ENCODE results near the gene ARHGAP20.

ARHGAP20 gene

DNA sequence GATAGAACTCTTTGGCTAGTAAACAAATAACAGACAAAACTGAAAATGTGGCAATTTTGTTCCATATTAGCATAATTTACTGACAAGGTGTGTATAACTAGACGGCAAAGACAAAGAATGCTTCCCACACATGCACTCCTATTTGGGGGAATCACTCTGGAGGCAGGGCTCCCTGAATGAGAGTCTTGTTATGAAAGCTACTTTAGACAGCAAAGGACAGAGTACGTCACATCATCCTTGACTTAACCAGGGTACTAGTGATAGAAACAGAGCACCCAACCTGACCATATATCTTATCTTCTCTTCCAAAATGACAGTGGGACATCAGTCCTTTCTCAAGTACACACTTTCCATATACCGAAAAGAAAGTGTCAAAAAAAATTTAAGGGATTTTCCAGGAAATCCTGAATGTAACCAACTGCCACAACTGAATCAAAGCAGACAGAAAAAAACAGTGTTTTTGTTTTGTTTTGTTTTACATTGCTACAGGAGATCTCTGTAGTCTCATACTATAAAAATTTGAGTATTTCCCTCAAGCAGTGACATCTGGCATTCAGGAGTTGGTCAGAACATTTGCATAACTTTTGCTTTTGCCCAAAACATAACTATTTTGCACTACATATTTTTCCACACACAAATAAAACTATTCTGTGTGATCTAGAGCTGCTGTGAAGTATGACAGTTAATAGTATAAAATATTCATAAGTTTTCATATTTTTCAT, 98.9 kb downstream of the ARHGAP20 start:
- DNase-seq (ENCODE audit: low read depth in 1 of 2, low spot score in 1 of 2) = no peak

DNA sequence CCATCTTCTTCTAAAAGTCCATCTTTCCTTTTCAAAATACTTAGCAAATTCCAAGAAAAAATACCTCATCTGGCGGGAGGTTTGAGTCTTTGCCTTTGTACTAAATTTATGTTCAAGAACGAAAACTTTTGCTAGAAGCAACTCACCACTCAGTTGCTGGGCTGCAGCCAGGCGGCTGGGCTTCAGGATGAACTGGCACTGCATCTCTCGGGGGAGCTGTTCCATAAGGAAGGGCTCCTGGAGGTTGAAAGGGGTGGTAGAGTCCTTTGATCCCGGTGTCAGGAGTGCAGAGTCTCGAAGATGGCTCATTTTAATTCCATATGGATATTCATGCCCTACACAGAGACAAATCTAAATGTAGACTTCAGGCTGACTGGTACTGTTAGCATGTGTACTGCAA, 105.8 kb downstream of the ARHGAP20 start:
- no peak for DNase-seq (ENCODE audit: low read depth in 1 of 2, low spot score in 1 of 2)

DNA sequence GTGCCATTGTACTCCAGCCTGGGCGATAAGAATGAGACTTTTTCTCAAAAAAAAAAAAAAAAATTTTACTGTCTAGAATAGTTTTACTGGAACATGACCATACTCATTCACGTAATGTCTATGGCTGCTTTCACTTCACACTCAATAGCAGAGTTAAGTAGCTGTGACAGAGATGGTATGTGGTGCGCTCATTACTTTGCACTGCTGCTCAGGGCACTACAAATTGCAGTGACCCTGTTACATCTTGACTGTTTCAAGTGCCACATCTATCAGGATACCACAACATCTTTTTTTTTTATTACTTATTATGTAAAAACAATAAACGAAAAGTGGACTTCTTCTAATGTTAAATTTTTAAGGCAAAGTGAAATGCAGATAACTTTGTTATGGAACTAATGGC, 110.3 kb downstream of the ARHGAP20 start:
- no peak for DNase-seq (ENCODE audit: low read depth in 1 of 2, low spot score in 1 of 2)

DNA sequence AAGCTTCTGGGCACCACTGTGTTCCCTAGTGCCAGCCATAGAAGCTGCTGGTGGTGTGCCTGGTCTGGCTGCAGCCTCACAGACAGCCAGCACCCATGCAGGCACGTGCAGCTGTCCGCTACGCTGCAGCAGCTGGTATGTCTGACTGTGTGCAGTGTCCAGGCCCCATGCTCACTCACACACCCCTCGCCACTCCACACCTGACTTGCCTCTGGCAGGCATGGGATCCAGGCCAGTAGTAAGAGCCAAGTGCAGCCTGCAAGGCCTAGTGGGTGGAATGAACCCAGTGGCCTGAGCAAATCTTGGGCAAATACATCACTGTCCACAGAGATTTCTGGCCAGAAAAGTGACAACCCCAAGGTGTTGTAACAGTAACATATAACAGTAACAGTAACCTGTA, 111.9 kb downstream of the ARHGAP20 start:
- no peak for DNase-seq (ENCODE audit: low read depth in 1 of 2, low spot score in 1 of 2)

DNA sequence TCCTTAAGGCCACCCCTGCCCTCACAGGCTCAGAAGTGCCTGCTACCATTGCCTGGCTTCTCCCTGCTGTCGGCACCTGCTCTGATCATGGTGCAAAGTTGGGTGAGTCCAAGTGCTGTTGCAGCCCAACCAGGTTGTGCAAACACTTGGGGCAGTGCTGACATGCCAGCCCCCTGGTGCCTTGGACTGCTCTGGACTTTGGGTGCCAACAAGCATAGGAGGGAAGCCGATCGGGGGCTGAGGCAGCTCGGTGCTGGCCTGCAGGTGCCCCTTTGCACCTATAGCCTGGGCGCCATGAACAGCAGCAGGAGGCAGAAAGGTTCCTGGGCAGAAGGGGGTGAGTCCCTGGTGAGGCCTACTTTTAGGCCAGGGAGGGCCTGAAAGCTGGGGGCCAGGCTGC, 113.0 kb downstream of the ARHGAP20 start:
- DNase-seq (ENCODE audit: low read depth in 1 of 2, low spot score in 1 of 2) = no peak

DNA sequence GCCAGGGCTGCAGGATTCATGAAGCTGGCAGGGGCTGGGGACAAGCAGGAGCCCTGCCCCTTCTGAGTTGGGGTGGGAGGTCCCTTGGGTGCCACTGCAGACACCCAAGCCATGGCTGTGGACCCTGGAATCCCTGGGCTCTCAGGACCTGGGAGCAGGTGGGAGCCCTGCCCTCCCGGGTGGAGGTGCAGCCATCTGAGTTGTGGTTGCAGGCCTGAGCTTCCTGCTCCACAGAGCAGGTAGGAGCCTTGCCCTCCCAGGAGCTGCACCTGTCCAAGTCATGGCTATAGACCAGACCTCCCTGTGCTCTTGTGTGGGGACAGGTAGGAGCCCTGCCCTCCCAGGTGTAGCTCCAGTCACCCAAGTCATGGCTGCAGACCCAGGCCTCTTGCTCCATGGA, 113.5 kb downstream of the ARHGAP20 start:
- DNase-seq (ENCODE audit: low read depth in 1 of 2, low spot score in 1 of 2) = no peak

DNA sequence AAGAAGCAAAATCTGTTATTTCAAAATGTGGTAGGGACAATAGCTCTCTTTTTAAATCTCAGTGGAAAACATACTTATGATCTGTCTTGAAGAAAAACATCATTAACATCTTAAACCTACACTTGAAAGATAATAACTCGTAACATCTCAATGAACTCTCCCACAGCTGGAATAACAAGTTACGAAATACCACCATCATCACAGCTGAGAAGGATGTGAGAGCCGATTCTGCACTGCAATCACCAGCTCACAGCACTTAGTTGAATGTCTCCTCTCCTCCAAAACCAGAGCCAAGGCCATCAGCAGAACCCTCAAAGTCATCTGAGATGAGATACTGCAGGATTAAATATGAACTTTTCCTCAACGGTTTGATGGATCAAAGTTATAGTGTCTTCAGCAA, 124.3 kb downstream of the ARHGAP20 start:
- DNase-seq (ENCODE audit: low read depth in 1 of 2, low spot score in 1 of 2) = no peak

DNA sequence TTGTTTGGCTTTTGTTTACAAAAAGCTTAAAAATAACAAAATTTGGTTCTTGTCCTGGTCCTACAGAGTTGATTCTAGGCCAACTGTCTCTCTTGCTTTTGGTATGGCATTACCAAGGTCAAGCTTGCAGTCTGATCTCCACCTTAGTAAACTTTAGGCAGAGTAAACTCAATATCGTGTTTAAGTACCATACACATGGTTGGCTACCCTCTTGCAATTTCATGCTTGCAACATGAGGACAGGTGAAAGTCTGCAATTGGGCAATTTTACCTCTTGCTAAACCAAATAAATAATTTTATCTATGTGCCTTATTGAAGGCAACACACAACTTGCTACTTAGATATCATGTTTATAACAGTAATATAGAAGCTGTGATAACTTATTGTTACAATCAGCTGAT, 125.1 kb downstream of the ARHGAP20 start:
- no peak for DNase-seq (ENCODE audit: low read depth in 1 of 2, low spot score in 1 of 2)

DNA sequence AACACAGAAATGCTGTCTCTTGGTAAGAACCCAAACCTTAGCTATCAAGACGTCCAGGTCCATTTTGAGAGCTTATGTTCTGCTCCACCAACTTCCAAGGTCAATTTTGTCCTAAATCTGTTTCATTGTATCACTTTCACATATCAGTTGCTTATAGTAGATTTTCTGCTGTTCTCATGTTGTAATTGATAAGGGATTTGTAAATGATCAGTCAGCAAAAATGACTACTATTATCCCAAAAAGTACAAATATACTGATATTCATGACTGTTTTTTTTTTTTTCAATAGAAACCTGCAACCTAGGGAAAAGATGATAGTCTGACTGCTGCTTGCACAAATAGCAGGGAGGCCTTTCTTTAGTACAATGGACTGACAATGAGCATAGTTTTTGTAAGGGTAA, 128.1 kb downstream of the ARHGAP20 start:
- no peak for DNase-seq (ENCODE audit: low read depth in 1 of 2, low spot score in 1 of 2)

DNA sequence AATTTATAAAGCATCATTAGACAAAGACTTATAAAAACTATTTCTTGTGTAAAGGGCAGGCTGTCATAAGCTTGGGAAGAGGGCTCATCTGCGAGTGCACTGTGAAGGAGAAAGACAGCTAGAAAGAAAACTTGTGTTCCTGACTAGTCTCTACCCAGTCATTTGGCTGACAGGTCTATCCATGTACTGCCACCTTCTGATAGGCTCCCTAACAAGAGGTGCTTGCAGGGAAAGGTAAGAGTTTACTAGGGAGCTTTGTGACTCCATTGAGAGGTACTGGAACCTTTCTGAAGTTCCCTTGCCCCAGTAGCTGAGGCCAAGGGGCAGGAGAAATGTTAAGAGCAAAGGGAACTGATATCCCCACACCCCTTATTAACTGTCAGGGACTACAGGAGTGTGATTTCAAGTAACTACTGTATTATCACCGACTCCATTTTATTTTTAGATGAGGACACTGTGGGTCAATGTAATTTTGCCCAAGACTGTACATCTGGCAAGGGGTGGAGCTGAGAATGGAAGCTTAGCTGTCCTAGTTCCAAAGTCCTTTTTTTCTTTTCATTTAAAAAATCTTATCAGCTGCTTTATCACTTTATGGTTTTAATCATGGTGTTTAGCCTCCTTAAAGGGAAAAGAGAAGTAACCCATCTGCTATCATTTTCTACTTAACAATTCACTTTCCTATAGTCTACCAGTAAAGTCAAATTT, 129.4 kb downstream of the ARHGAP20 start:
- no peak for DNase-seq (ENCODE audit: low read depth in 1 of 2, low spot score in 1 of 2)

DNA sequence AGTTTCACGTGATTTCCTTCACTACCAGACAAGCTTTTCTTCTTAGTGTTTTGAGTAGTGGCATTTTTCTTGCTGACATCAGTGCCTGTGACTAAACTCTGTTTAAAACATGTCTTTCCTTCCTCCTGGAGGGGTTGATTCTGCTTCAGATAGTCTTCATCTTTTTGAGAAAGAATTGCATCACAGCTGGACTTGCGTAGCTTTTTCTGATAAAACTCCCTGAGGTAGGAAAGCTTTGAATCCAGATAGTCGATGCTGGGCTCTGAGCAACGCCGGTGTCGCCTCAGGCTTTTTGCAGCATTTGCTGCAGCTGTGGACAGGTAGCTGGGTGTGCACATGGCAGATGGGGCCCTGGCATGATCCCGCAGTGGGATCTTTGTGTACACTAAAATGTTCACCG, 131.7 kb downstream of the ARHGAP20 start:
- DNase-seq (ENCODE audit: low read depth in 1 of 2, low spot score in 1 of 2) = no peak

DNA sequence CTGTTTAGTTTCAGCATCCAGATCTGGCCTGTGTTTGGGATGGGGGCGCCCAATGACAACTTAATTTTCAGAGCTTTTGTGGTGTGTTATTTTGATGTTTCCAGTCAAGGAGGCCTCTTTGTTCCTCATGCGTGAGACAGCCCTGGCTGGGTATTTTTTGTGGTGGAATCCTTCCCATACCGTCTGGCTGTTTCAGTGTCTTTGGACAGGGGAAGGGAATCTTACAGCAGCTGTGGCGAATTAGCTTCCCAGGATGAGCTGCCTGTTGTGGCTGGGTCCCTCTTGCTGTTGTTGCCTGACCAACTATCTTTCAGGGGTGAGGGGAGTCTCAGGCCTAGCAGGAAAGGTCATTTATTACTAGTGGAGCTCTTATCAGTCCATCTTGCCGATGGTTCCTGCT, 138.8 kb downstream of the ARHGAP20 start:
- DNase-seq (ENCODE audit: low read depth in 1 of 2, low spot score in 1 of 2) = no peak

DNA sequence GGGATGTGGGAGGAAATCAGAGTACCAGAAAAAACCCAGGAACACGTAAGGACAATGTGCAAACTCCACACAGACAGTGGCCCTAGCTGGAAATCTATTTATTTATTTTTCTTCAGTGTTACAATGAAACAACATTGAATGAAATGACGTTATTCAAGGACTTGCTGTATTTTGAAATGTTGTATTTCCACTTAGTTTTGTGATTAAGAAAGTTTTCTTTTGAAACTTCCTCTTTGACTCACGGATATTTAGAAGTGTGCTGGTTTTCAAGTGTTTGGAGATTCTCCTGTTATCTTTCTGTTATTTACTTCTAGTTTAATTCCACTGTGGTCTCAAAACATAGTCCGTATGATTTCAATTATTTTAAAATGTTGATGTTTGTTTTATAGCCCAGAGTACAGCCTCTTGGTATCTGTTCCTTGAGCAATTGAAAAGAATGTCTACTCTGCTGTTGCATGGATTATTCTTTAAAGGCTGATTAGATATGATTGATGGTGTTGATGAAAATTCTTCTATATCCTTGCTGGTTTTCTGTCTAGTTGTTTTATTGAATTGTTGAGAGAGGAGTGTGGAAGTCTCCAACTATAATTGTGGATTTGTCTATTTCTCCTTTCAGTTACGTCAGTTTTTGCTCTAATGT, 141.0 kb downstream of the ARHGAP20 start:
- DNase-seq (ENCODE audit: low read depth in 1 of 2, low spot score in 1 of 2) = no peak

DNA sequence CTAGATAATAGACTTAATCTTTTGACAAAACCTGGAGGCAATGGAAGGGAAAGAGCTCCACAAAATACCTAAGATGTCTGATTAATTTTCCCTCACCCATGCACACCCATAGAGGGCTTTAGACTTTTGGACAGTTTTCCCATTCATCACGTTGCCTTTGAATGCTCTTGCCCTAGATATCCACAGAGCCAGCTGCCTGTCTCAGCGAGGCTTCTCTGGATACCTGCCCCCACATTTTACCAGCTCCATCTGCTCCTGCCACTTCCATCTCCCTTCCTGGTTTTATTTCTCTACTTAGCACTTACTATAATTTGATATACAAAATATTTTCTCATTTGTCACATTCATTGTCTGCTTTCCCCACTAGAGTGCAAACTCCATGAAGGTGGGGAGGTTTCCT, 145.7 kb downstream of the ARHGAP20 start:
- no peak for DNase-seq (ENCODE audit: low read depth in 1 of 2, low spot score in 1 of 2)

DNA sequence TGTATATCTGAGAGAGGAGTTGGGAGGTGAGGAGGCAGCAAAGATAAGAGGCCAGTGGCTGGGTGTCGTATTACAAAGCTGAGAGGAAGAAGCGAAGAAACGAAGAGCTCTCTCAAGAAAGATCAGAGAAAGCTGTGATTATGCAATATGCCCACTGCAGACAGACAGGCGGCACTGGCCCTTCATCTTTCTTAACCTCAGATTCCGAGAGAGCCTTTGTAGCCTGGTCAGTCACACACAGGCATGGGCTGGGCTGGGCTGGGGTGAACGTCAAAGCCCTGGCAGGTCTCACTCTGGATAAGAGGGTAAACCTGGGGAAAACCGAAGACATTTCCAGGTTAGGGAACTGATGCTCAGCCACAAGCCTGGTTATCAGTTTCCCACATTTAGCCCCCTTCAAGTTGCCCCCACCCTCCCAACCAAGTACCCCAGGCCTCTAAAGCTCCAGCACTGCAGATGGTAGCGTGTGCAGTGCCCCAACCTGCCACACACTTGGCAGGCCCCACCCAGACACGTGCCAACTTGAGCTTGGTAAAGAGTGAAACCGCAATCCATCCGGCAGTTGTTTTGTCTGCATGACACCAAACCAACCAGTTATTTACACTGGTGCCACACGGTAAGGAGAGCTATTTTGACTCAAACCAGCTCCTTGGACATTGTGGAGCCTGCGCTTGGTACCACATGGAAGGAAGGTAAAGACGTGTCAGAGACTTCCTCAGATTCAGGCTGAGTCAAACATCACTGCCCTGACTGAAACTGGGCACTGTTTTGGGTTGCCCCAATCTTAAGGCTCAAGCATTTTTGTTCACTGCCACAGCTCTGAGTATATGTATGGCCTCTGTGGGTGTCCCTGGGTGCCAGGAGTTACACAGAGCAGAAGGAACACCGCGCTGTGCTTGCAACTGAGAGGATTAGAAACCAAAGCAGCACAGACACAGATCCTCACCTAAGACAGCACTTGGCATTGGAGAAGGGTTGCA, 146.6 kb downstream of the ARHGAP20 start:
- no peak for DNase-seq (ENCODE audit: low read depth in 1 of 2, low spot score in 1 of 2)

DNA sequence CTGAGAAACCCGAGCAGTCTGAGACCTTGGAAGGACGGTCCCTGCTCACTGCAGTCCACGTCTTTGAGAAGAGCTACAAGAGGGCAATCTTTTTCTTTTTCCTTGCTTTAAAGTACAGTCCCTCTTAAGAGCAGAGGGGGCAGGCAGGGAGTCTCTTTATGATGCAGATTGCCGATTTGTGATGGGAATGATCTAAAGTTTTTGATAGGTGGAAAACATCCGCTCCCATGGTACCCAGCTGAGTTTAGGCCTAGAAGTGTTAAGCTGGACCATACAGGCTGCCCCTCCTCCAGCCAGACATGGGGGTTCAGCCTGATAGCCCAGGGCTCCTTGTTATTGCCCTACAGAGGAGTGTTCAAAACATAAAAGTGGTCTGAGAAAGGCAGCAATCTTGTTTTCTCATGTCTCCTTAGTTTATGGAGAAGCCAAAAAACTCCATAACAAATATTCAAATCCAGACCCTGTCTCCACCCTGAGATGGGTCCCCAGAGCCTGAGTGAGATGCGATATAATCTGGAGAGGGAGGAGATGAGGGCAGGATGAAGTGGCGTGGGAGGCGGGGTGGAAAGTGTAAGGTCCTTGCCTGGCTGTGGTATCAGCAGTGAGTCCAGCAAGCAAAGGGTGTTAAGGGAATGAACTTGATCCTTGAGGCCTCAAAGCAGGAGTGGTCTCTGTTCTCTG, 147.4 kb downstream of the ARHGAP20 start:
- no peak for DNase-seq (ENCODE audit: low read depth in 1 of 2, low spot score in 1 of 2)

DNA sequence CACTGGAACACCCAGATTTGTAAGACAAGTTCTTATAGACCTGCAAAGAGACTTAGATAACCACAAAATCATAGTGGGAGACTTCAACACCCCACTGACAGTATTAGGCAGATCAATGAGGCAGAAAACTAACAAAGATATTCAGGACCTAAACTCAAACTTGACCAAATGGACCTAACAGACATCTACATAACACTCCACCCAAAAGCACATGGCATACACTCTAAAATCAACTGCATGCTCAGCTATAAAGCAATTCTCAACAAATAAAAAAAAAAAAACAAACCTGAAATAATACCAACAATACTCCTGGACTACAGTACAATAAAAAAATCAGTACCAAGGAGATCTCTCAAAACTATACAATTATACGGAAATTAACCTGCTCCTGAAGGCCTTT, 167.5 kb downstream of the ARHGAP20 start:
- no peak for DNase-seq (ENCODE audit: low read depth in 1 of 2, low spot score in 1 of 2)

DNA sequence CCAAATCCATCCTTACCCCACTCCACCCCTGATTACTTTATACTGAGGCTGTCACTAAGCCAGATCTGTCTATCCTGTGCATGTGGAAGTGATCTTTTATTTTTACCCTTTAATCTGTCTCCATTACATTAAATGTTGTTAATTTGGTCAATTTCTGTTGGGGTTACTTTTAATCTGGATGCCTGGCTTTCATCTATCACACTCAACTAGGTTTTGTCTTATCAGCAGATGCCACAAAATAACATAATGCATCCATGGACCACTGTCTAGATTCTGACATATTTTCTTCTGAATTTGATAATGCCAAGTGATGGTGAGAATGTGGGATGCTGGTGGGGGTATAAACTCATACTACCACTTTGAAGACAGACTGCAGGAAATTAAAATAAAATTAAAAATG, 174.1 kb downstream of the ARHGAP20 start:
- no peak for DNase-seq (ENCODE audit: low read depth in 1 of 2, low spot score in 1 of 2)

DNA sequence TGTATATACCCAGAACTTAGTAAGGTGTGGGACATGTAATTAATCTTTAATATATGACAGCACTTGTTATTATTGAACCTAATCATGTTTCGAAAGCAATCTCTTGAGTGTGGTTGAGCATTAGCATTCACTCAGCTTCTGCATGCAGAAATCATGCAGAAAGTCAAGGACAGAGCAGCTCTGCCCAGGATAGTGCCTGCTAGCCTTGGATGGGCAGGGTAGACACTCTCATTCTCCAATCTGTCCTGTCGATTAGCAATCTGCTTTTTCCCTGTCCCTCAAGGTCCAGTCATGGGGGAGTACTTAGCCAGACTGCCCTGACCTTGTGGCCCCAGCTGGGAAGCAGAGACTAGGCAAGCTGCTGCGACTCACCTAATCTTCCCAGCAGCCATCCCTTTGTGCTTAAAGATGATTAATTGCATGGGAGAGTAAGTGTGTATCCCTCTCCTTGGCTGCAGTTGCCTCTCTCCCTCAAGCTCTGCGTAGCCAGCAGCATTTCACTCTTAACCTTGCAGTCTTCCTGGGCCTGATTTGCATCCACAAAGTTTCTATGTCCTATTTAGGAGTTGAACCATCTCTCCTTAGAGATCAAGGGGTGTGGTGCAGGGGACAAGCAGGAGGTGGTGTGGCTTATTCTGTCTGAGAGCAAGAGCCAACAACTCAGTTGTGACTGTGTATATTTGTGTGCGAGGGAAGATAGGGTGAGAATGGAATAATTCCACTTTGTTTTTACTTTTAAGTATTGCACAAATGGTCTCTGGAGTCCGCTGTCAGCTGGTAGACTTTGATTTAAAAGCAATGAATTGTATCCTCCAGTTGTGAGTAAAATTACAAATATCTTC, 181.1 kb downstream of the ARHGAP20 start:
- no peak for DNase-seq (ENCODE audit: low read depth in 1 of 2, low spot score in 1 of 2)

DNA sequence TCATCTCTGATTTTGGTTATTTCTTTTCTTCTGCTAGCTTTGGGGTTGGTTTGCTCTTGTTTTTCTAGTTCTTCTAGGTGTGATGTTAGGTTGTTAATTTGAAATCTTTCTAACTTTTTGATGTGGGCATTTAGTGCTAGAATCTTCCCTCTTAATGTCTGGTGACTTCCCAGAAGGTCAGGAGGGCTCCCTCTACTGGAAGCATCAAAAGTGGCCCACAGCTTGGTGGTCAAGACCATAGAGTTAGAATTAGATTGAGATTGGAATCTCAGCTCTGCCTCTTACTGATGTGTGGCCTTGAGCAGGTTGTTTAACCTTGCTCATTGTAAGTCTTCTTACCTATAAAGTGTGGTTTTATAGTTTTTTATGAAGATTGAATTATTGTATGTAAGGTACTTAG, 183.2 kb downstream of the ARHGAP20 start:
- DNase-seq (ENCODE audit: low read depth in 1 of 2, low spot score in 1 of 2) = no peak

Data from activated CD4-positive, alpha-beta T cell treated with anti-CD3 and anti-CD28 coated beads, Interleukin-2, amount 50 U/mL, for 24 hours (primary cell).